Fibroblast of lung (primary cell): Measurements from ENCODE around the gene SLC11A2. TPM values are rescaled to one million over a fixed set of nuclear protein-coding genes. Genes with fewer than 3 reads are reported as not detected.

Experiments
- DNase-seq, 2 donors: peaks; one replicate each; pipeline versions ENCODE4 v3.0.0 to v3.0.0-alpha.2; 2010; ENCODE audit warnings: low read depth in 2 of 2
- H2AFZ ChIP-seq: 2 replicates; pipeline ENCODE4 v1.5.1; 2012; ENCODE audit warnings: low read length, control low read depth, inconsistent platforms
- H3K27ac ChIP-seq: 2 replicates; pipeline ENCODE4 v1.5.1; 2011; ENCODE audit warnings: low read length, control low read depth; ENCODE audit not compliant: insufficient read depth
- H3K27me3 ChIP-seq: 2 replicates; pipeline ENCODE4 v1.5.1; 2011; ENCODE audit warnings: mild to moderate bottlenecking, low read length; ENCODE audit not compliant: control insufficient read depth, insufficient read depth
- H3K36me3 ChIP-seq: 2 replicates; pipeline ENCODE4 v1.5.1; 2011; ENCODE audit warnings: low read length; ENCODE audit not compliant: control insufficient read depth, insufficient read depth
- H3K4me1 ChIP-seq: 2 replicates; pipeline ENCODE4 v1.5.1; 2011; ENCODE audit warnings: low read length; ENCODE audit not compliant: control insufficient read depth, insufficient read depth; ENCODE audit errors: extremely low read depth
- H3K4me2 ChIP-seq: 2 replicates; pipeline ENCODE4 v1.5.1; 2011; ENCODE audit warnings: low read length, control low read depth; ENCODE audit not compliant: insufficient read depth; ENCODE audit errors: extremely low read depth
- H3K4me3 ChIP-seq, 4 experiments: fragments of 200-600 bp in 1 of 4; sonication (generic) in 1 of 4; replicated peaks in 1 of 4; 2 replicates each; pipeline ENCODE4 v1.5.1; 2011 to 2016; ENCODE audit warnings: low read length in 4 of 4, low read depth in 3 of 4, mild to moderate bottlenecking in 3 of 4, control low read depth in 2 of 4, inconsistent platforms in 1 of 4, mixed read lengths in 1 of 4; ENCODE audit not compliant: insufficient read depth in 1 of 4; ENCODE audit errors: control extremely low read depth in 1 of 4
- H3K79me2 ChIP-seq: 2 replicates; pipeline ENCODE4 v1.5.1; 2012; ENCODE audit warnings: mild to moderate bottlenecking, low read length, inconsistent platforms; ENCODE audit not compliant: control insufficient read depth, insufficient read depth
- H3K9ac ChIP-seq: 2 replicates; pipeline ENCODE4 v1.5.1; 2011; ENCODE audit warnings: mild to moderate bottlenecking, low read length, control low read depth; ENCODE audit not compliant: insufficient read depth
- H3K9me3 ChIP-seq: 2 replicates; pipeline ENCODE4 v1.5.1; 2012; ENCODE audit warnings: low read depth, low read length; ENCODE audit not compliant: control insufficient read depth, insufficient read depth
- H4K20me1 ChIP-seq: 2 replicates; pipeline ENCODE4 v1.5.1; 2011; ENCODE audit warnings: low read length; ENCODE audit not compliant: control insufficient read depth, insufficient read depth; ENCODE audit errors: extremely low read depth
- EZH2 ChIP-seq: IDR thresholded peaks from 2 replicates; pipeline ENCODE4 v1.5.1; 2012; ENCODE audit warnings: low read length, control low read depth, mild to moderate bottlenecking; ENCODE audit errors: missing control alignments
- polyA plus RNA-seq, 2 donors: library from polyadenylated mRNA; depleted of rRNA in 1 of 2; stranded (reverse) in 1 of 2; unstranded in 1 of 2; fragments of >200 nt; gene quantifications; 2 replicates each; pipeline ENCODE4 v1.2.1, GENCODE V29; 2011 to 2012; ENCODE audit warnings: missing spikeins in 1 of 2
- total RNA-seq: library from RNA; depleted of rRNA; stranded (reverse); fragments of >200 nt; gene quantifications from 2 replicates; pipeline ENCODE4 v1.2.1, GENCODE V29; 2014
- TF ChIP-seq, protein P1 (sequence below), 2 donors: IDR thresholded peaks in 1 of 2; conservative IDR thresholded peaks in 1 of 2; 1 replicate in 1 of 2; 2 replicates in 1 of 2; pipeline ENCODE4 v1.5.1; 2011 to 2012; ENCODE audit warnings: low read length in 2 of 2, control low read depth in 1 of 2, inconsistent platforms in 1 of 2, low read depth in 1 of 2, mild to moderate bottlenecking in 1 of 2

Gene SLC11A2
- total and polyA plus RNA-seq, 2 donors (not counting 1 experiment from before 2014, with no cell fraction given): 38.6 to 75.0 TPM

DNA sequence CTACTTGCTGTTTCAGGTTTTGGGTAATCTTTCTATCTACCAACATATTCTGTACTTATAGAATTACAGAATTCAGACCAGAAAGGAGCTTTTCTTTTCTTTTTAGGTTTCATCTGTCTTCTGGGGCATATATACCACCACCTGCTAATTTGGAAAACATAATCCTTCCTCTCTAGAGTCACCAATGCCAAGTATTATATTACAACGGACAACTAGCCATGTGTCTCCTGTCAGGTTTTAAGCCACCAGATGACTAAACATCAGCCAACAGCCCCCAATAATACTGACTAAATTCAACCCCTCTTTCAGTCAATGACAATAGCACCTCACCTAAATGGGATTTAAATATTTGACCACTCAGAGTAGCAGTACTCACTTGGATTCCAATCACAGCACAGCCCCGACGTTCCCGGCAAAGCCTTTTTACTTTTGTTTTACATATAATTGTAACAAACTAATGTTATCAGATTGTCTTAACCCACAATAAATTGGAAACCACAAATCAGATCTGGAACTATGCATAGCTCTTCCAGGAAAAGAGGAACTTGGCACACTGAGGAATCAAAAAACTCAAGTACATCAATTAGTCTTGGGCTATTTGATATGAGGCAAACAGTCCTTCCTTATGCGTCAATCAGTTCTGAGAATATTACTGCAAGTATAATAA lies 13.5 kb downstream of the SLC11A2 start:
- Histone ChIP-seq H3K4me2 (no peak overlapping the region), H3K36me3 (no peaks in the 10 kb centered on the region), H2AFZ (no peak overlapping the region), H3K9me3 (no peaks in the 10 kb centered on the region), H3K9ac (no peak overlapping the region), H3K4me1 (no peaks in the 10 kb centered on the region), H3K4me3 (no peak overlapping the region), H3K27me3 (no peaks in the 10 kb centered on the region), H3K79me2 (peaks cover 2% of the 10 kb centered on the region), H4K20me1 (no peaks in the 10 kb centered on the region), H3K27ac (no peak overlapping the region)
- DNase-seq: peak in 1 of 2 donors; percentile 16
- TF ChIP-seq, protein P1, sequence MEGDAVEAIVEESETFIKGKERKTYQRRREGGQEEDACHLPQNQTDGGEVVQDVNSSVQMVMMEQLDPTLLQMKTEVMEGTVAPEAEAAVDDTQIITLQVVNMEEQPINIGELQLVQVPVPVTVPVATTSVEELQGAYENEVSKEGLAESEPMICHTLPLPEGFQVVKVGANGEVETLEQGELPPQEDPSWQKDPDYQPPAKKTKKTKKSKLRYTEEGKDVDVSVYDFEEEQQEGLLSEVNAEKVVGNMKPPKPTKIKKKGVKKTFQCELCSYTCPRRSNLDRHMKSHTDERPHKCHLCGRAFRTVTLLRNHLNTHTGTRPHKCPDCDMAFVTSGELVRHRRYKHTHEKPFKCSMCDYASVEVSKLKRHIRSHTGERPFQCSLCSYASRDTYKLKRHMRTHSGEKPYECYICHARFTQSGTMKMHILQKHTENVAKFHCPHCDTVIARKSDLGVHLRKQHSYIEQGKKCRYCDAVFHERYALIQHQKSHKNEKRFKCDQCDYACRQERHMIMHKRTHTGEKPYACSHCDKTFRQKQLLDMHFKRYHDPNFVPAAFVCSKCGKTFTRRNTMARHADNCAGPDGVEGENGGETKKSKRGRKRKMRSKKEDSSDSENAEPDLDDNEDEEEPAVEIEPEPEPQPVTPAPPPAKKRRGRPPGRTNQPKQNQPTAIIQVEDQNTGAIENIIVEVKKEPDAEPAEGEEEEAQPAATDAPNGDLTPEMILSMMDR (conservative IDR thresholded peaks at IDR 0.05 in 1 of 2, IDR thresholded peaks at IDR 0.05 in 1 of 2; ENCODE audit: low read depth in 1 of 2, low read length in 2 of 2): no peak
- TF ChIP-seq EZH2: no peak

- H4K20me1 ChIP-seq: no peaks in the 10 kb centered on the region
- DNase-seq: peak in 1 of 2 donors; percentile 22
- H3K79me2 ChIP-seq: no peaks in the 10 kb centered on the region
- no peaks in the 10 kb centered on the region for H3K4me1 ChIP-seq
- no peaks in the 10 kb centered on the region for H3K27me3 ChIP-seq
- no peaks in the 10 kb centered on the region for H3K9me3 ChIP-seq
- H3K4me2 ChIP-seq: no peak overlapping the region
- H2AFZ ChIP-seq: no peak overlapping the region
- no peak for TF ChIP-seq EZH2
- TF ChIP-seq, protein P1 (conservative IDR thresholded peaks at IDR 0.05 in 1 of 2, IDR thresholded peaks at IDR 0.05 in 1 of 2; ENCODE audit: low read depth in 1 of 2, low read length in 2 of 2): no peak
- H3K27ac ChIP-seq: no peak overlapping the region
- no peak overlapping the region for H3K9ac ChIP-seq
- H3K4me3 ChIP-seq: no peak overlapping the region
- H3K36me3 ChIP-seq: no peaks in the 10 kb centered on the region
Observed at GRCh38 chr12:51011955-51012354, 14.2 kb downstream of the SLC11A2 start.

DNA sequence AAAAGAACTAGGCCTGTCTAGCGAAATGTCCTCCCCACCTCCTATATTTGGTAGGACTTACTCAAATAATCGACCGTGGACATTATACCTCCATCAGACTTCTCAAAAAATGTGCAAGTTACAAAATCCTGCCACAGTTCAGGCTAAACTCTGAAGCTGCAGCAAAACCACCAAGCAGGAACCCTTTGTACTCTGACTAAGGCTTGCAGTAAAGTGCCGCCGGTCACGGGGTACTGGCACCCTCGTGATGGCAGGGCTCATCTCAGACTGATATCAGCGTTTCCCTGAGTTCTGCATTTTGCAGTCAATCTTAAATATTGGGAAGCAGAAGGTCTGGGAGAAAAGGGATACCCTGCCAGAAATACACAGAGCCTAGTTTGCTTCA lies 17.1 kb downstream of the SLC11A2 start:
- Histone ChIP-seq H3K9me3 (no peaks in the 10 kb centered on the region), H3K4me1 (no peaks in the 10 kb centered on the region), H3K4me3 (no peak overlapping the region), H3K27me3 (no peaks in the 10 kb centered on the region), H3K9ac (no peak overlapping the region), H4K20me1 (no peaks in the 10 kb centered on the region), H2AFZ (no peak overlapping the region), H3K36me3 (peaks cover 3% of the 10 kb centered on the region), H3K79me2 (no peaks in the 10 kb centered on the region), H3K27ac (no peak overlapping the region), H3K4me2 (no peak overlapping the region)
- DNase-seq: peak in 1 of 2 donors; percentile 16
- TF ChIP-seq, protein P1 (conservative IDR thresholded peaks at IDR 0.05 in 1 of 2, IDR thresholded peaks at IDR 0.05 in 1 of 2; ENCODE audit: low read depth in 1 of 2, low read length in 2 of 2): no peak
- no peak for TF ChIP-seq EZH2
